Effector memory CD4-positive, alpha-beta T cell (primary cell): ENCODE data around the gene C1QTNF8.

Source experiments
- DNase-seq, 3 donors: peaks; one replicate each; pipeline ENCODE4 v3.0.0-alpha.2; 2020
- H3K27ac ChIP-seq: 2 replicates; pipeline ENCODE4 v1.7.0; 2013; ENCODE audit warnings: mild to moderate bottlenecking, low read length, moderate library complexity; ENCODE audit not compliant: insufficient read depth, poor library complexity, severe bottlenecking
- H3K27me3 ChIP-seq: replicated peaks from 2 replicates; pipeline ENCODE4 v1.7.0; 2013; ENCODE audit warnings: mild to moderate bottlenecking, low read length; ENCODE audit not compliant: insufficient read depth, control insufficient read depth, poor library complexity, severe bottlenecking
- H3K36me3 ChIP-seq: 2 replicates; pipeline ENCODE4 v1.7.0; 2013; ENCODE audit warnings: mild to moderate bottlenecking, low read length, moderate library complexity; ENCODE audit not compliant: control insufficient read depth, insufficient read depth
- H3K4me1 ChIP-seq: 2 replicates; pipeline ENCODE4 v1.7.0; 2013; ENCODE audit warnings: low read length, mild to moderate bottlenecking; ENCODE audit not compliant: control insufficient read depth, insufficient read depth, poor library complexity, severe bottlenecking
- H3K4me3 ChIP-seq: 2 replicates; pipeline ENCODE4 v1.7.0; 2013; ENCODE audit warnings: low read length, low read depth, mild to moderate bottlenecking; ENCODE audit not compliant: insufficient read depth, poor library complexity, severe bottlenecking
- H3K9me3 ChIP-seq: 2 replicates; pipeline ENCODE4 v1.7.0; 2013; ENCODE audit warnings: mild to moderate bottlenecking, low read length, moderate library complexity; ENCODE audit not compliant: control insufficient read depth

Gene C1QTNF8

DNA sequence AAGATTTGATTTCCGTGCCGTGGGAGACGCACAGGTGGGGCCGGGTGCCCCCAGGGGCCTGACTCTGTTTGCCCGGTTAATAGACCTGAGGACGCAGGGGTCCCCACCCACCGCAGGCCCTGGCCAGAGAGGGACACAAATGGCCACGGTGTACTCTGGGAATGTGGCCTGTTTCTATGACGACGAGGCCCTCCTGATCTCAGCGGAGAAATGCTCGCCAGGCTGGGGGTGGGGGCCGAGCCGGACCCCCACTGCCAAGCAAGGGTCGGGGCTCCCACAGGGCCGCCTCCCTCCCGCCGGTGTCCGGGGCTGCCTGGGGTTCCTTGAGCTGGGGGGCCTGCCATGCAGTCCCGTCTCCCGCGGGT, 24.5 kb upstream of the C1QTNF8 start:
- H3K4me3 ChIP-seq: no peak overlapping the region
- no peaks in the 10 kb centered on the region for H3K36me3 ChIP-seq
- no peak overlapping the region for H3K27ac ChIP-seq
- H3K9me3 ChIP-seq: no peaks in the 10 kb centered on the region
- no peak for DNase-seq
- no peaks in the 10 kb centered on the region for H3K4me1 ChIP-seq
- H3K27me3 ChIP-seq: peaks cover 4% of the 10 kb centered on the region

GRCh38 chr16:1119766-1120576, 23.9 kb upstream of the C1QTNF8 start:
- Histone ChIP-seq H3K27ac (no peak overlapping the region), H3K9me3 (no peaks in the 10 kb centered on the region), H3K27me3 (peaks cover 4% of the 10 kb centered on the region), H3K4me3 (no peak overlapping the region), H3K36me3 (no peaks in the 10 kb centered on the region), H3K4me1 (no peaks in the 10 kb centered on the region)
- DNase-seq: no peak

DNA sequence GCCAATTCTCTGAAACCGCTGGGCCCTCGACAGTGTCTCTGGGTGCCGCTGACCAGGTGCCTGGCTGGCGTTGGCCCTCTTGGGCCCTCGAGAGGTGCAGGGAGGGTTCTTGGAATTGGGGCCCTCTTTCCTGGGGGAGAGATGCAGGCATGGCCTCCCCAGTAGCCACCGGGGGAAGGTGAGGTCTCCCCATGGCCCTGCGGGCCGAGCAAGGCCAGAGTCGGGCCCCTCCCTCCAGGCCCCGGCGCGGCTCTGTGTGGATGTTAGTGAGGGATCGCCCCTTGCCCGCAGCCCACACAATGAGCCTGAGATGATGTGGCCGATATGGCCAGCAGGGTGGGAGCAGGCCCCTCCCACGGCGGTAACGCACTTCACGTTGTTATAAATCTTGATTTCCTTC, 23.1 kb upstream of the C1QTNF8 start:
- H3K27me3 ChIP-seq: peaks cover 4% of the 10 kb centered on the region

DNA sequence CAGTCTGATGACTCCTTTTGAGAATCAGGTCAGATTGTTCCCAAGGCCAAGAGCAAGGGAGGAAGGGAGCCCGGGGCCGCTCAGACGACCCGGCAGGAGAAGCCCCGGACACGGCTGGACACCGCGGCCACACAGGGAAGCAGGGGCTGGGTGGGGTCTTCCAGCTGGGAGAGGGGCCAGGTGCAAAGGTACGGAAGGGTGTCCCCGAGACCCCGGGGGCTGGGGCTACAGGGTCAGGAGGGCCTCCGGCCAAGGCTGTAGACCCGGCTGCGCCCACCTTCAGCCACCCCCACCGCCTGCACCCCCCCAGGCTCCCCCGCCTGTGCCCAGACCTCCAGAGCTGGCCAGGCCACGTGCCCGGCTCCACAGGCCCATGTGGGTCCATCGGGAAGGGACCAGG, 21.9 kb upstream of the C1QTNF8 start:
- Histone ChIP-seq H3K36me3 (no peaks in the 10 kb centered on the region), H3K4me3 (no peak overlapping the region), H3K4me1 (no peaks in the 10 kb centered on the region), H3K9me3 (no peaks in the 10 kb centered on the region), H3K27ac (no peak overlapping the region), H3K27me3 (peaks cover 4% of the 10 kb centered on the region)
- no peak for DNase-seq

More for the DNA sequence above, 23.1 kb upstream of the C1QTNF8 start:
- Histone ChIP-seq H3K9me3 (no peaks in the 10 kb centered on the region), H3K4me1 (no peaks in the 10 kb centered on the region), H3K27ac (no peak overlapping the region), H3K36me3 (no peaks in the 10 kb centered on the region), H3K4me3 (no peak overlapping the region)
- DNase-seq: no peak

- Histone ChIP-seq H3K36me3 (no peaks in the 10 kb centered on the region), H3K9me3 (no peaks in the 10 kb centered on the region), H3K4me3 (no peak overlapping the region), H3K27ac (no peak overlapping the region), H3K4me1 (no peaks in the 10 kb centered on the region), H3K27me3 (peaks cover 4% of the 10 kb centered on the region)
- DNase-seq: no peak
These were observed 21.3 kb upstream of the C1QTNF8 start for GRCh38 chr16:1117176-1117900.

DNA sequence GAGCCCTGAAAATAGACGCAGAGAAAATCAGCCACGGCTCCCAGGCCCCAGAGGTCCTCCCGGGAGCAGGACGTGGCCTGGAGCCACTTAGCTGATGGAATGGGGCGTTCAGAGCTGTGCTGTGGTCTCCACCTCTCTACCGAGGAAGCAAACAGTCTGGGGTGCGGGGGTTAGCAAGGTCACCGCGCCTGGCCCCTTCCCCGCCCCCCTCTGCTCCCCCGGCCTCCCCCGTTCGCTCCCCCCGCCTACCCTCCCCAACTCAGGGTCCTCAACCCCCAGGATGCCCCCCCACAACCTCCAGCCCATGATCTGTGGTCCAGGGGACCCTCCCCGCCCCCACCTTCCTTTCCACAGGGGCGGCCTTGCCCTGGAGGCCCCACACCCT, 20.6 kb upstream of the C1QTNF8 start:
- H3K27me3 ChIP-seq: peaks cover 4% of the 10 kb centered on the region
- no peak overlapping the region for H3K27ac ChIP-seq
- no peaks in the 10 kb centered on the region for H3K9me3 ChIP-seq
- no peak overlapping the region for H3K4me3 ChIP-seq
- H3K36me3 ChIP-seq: no peaks in the 10 kb centered on the region
- H3K4me1 ChIP-seq: no peaks in the 10 kb centered on the region
- no peak for DNase-seq

DNA sequence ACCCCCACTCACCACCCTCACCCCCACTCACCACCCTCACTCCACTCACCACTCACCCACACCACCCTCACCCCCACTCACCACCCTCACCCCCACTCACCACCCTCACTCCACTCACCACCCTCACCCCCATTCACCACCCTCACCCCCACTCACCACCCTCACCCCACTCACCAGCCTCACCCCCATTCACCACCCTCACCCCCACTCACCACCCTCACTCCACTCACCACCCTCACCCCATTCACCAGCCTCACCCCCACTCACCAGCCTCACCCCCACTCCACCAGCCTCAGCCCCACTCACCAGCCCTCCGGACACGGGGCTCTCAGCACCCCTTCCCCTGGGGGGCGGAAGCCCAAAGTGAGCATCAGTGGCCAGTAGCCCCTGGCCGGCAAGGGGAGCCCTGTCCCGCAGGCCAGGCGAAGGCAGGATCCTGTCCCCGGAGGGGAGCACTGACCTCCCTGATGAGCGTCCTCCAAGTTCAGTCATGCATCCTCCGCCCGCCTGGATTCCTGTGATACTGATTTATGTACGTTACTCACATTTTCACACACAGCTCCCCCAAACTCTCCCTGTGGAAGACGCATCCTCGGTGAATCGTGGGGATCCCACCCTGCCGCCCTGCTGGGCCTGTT, 18.0 kb upstream of the C1QTNF8 start:
- no peaks in the 10 kb centered on the region for H3K36me3 ChIP-seq
- H3K27me3 ChIP-seq: peaks cover 4% of the 10 kb centered on the region
- no peak overlapping the region for H3K27ac ChIP-seq
- H3K4me3 ChIP-seq: no peak overlapping the region
- no peaks in the 10 kb centered on the region for H3K9me3 ChIP-seq
- DNase-seq: no peak
- no peaks in the 10 kb centered on the region for H3K4me1 ChIP-seq

- DNase-seq: no peak
- H3K4me1 ChIP-seq: no peaks in the 10 kb centered on the region
- H3K4me3 ChIP-seq: no peak overlapping the region
- H3K36me3 ChIP-seq: no peaks in the 10 kb centered on the region
- H3K27me3 ChIP-seq: peaks cover 4% of the 10 kb centered on the region
- H3K27ac ChIP-seq: no peak overlapping the region
- no peaks in the 10 kb centered on the region for H3K9me3 ChIP-seq
These were observed 17.4 kb upstream of the C1QTNF8 start for GRCh38 chr16:1113489-1113888.

- no peak for DNase-seq
These were observed 16.6 kb upstream of the C1QTNF8 start for GRCh38 chr16:1112506-1113184.

More at GRCh38 chr16:1112506-1113184, 16.6 kb upstream of the C1QTNF8 start:
- H3K27me3 ChIP-seq: peaks cover 4% of the 10 kb centered on the region
- no peak overlapping the region for H3K27ac ChIP-seq
- H3K4me3 ChIP-seq: no peak overlapping the region
- no peaks in the 10 kb centered on the region for H3K9me3 ChIP-seq
- H3K36me3 ChIP-seq: no peaks in the 10 kb centered on the region
- H3K4me1 ChIP-seq: no peaks in the 10 kb centered on the region
